ENCODE results near the gene IGFN1.

DNA sequence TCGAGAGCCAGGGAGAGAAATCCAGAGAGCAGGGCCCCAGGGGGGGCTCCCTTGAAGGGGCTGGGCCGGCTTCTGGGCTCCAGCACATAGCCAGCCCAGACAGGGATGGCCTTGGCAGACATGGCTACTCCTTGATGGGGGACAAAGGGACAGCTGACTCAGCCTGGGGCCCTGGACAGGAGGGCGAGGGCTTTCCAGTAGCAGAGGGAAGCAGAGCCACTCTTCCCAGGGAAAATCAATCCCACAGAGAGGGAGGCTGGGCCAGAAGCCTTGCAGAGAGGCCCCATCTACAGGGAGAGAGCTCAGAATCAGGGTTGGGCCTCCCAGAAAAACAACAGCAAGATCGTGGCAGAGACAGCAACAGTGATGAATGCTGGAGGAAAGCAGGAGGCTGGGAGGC is 15.6 kb downstream of the IGFN1 start:
- TF ChIP-seq CTCF (IDR thresholded peaks at IDR 0.05; ENCODE audit: poor library complexity) = no peak
- TF ChIP-seq EZH2phosphoT487 (IDR thresholded peaks at IDR 0.05; ENCODE audit: low read depth, severe bottlenecking, unreplicated experiment) = no peak
